ENCODE data around the gene TIMP3.

The TIMP3 gene

GRCh38 chr22:32846780-32847491 lies 45.4 kb downstream of the TIMP3 start:
- ATAC-seq = no peak
- H3K4me1 Mint-ChIP-seq = no peaks in the 10 kb centered on the region
- H3K27me3 Mint-ChIP-seq = peaks cover 9% of the 10 kb centered on the region
- no peak overlapping the region for H3K27ac Mint-ChIP-seq
- no peaks in the 10 kb centered on the region for H3K9me3 Mint-ChIP-seq
- no peaks in the 10 kb centered on the region for H3K36me3 Mint-ChIP-seq
- no peak overlapping the region for H3K4me3 Mint-ChIP-seq

DNA sequence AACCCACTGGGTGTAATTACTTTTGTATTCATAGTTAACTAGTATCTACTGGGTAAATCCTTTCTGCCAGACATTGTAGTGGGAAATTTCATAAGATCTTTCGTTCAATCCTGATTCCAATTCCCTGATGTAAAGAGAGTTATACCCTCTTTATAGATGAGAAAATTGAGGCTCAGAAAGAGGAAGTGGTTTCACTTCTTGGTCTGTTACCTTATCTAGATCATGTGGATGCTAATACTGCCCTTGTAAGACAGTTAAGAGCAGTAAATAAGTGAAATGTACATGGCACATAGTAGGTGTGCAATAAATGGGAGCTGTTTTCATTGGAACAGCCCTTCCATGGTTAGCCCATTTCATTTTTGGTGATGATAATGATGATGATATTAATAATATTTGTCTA lies 46.7 kb downstream of the TIMP3 start:
- Mint-ChIP-seq H3K9me3 (no peaks in the 10 kb centered on the region), H3K36me3 (no peaks in the 10 kb centered on the region), H3K4me1 (peaks cover 8% of the 10 kb centered on the region), H3K4me3 (no peak overlapping the region), H3K27ac (no peak overlapping the region), H3K27me3 (peaks cover 8% of the 10 kb centered on the region)
- no peak for ATAC-seq

DNA sequence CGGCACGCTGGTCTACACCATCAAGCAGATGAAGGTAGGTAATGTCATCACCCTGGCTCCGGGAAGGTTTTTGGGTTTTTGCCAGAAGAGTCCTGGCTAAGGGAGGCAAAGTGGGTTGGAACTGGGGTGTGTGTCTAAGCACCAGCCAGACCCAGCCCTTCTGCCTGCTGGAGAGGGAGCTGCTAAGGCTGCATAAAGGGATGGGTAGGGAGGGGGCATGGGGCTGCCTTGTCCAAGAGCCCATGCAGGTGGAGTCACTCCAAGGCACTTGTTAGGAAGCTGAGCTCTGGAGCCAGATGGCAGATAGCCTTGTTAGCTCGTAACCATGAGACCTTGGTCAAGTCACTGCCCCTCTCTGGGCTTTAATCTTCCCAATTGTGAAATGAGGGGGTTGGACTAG lies 48.0 kb downstream of the TIMP3 start:
- Mint-ChIP-seq H3K27ac (no peak overlapping the region), H3K4me1 (peaks cover 8% of the 10 kb centered on the region), H3K4me3 (no peak overlapping the region), H3K27me3 (no peaks in the 10 kb centered on the region), H3K9me3 (no peaks in the 10 kb centered on the region), H3K36me3 (no peaks in the 10 kb centered on the region)
- ATAC-seq = no peak

GRCh38 chr22:32850157-32850556 lies 48.7 kb downstream of the TIMP3 start:
- Mint-ChIP-seq H3K4me1 (peaks cover 8% of the 10 kb centered on the region), H3K9me3 (no peaks in the 10 kb centered on the region), H3K4me3 (no peak overlapping the region), H3K27me3 (no peaks in the 10 kb centered on the region), H3K27ac (no peak overlapping the region), H3K36me3 (no peaks in the 10 kb centered on the region)
- ATAC-seq = no peak

- no peak for ATAC-seq
- Mint-ChIP-seq H3K9me3 (no peaks in the 10 kb centered on the region), H3K27me3 (no peaks in the 10 kb centered on the region), H3K4me1 (peaks cover 8% of the 10 kb centered on the region), H3K27ac (no peak overlapping the region), H3K4me3 (no peak overlapping the region), H3K36me3 (no peaks in the 10 kb centered on the region)
Observed at GRCh38 chr22:32850591-32851517, 49.3 kb downstream of the TIMP3 start.

- Mint-ChIP-seq H3K4me3 (no peak overlapping the region), H3K4me1 (peaks cover 8% of the 10 kb centered on the region), H3K9me3 (no peaks in the 10 kb centered on the region), H3K27me3 (no peaks in the 10 kb centered on the region), H3K27ac (no peak overlapping the region), H3K36me3 (no peaks in the 10 kb centered on the region)
- no peak for ATAC-seq
Observed at GRCh38 chr22:32852395-32853251, 51.1 kb downstream of the TIMP3 start.

DNA sequence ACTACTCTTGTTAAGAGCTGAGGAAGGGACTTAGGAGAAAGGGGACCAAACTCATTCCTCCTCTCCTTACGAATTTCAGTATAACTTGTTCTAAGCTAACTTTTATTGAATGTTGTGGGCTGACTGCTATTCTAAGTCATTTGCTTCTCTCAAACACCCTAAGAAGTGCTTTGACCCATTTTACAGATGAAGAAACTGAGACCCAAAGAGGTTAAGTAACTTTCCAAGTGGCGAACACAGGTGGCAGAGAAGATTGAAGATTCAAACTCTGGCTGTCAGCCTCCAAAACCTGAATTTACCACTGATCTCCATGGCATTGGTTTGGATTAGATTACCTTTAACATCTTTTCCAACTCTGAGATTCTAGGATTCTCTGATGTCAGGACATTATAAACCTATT lies 52.2 kb downstream of the TIMP3 start:
- Mint-ChIP-seq H3K4me1 (peaks cover 8% of the 10 kb centered on the region), H3K4me3 (no peak overlapping the region), H3K27me3 (no peaks in the 10 kb centered on the region), H3K27ac (no peak overlapping the region), H3K9me3 (no peaks in the 10 kb centered on the region), H3K36me3 (no peaks in the 10 kb centered on the region)
- ATAC-seq = no peak

- Mint-ChIP-seq H3K36me3 (no peaks in the 10 kb centered on the region), H3K27me3 (no peaks in the 10 kb centered on the region), H3K9me3 (no peaks in the 10 kb centered on the region), H3K27ac (no peak overlapping the region), H3K4me1 (peaks cover 8% of the 10 kb centered on the region), H3K4me3 (no peak overlapping the region)
- no peak for ATAC-seq
Observed at GRCh38 chr22:32854351-32854804, 52.9 kb downstream of the TIMP3 start.

GRCh38 chr22:32855045-32855756 lies 53.7 kb downstream of the TIMP3 start:
- H3K9me3 Mint-ChIP-seq = no peaks in the 10 kb centered on the region
- H3K4me1 Mint-ChIP-seq = peaks cover 8% of the 10 kb centered on the region
- no peaks in the 10 kb centered on the region for H3K36me3 Mint-ChIP-seq
- no peak overlapping the region for H3K27ac Mint-ChIP-seq
- no peak overlapping the region for H3K4me3 Mint-ChIP-seq
- ATAC-seq = no peak
- H3K27me3 Mint-ChIP-seq = no peaks in the 10 kb centered on the region

DNA sequence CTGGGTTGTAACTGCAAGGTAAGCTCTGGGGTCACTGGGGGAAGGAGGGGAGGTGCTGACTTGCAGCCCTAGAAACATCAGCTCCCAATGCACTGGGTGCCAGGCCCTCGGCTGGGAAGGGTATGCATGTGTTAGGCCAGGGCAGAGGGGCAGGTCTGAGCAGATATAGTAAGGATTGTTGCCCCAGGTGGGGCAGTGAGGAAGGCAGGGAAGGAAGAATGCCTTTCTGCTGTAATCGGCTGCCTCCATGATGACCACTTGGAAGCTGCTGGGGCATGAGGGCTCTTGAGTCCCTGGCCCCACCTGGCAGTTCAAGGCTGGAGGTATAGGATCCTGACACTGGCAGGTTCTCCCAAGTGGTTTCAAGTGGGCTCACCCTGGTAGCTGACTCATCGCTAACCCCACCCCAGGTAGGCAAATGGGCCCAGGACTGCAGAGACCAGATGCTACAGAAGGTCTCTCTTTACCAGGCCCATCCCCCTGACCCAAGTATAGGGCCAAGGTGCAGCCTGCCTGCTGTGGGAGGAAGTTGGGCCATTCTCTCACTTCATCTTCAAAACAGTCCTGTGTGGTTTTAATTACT lies 56.7 kb downstream of the TIMP3 start:
- H3K9me3 Mint-ChIP-seq = no peaks in the 10 kb centered on the region
- no peaks in the 10 kb centered on the region for H3K36me3 Mint-ChIP-seq
- H3K27ac Mint-ChIP-seq = no peak overlapping the region
- H3K4me3 Mint-ChIP-seq = no peak overlapping the region
- ATAC-seq = no peak
- H3K4me1 Mint-ChIP-seq = peaks cover under 1% of the 10 kb centered on the region
- H3K27me3 Mint-ChIP-seq = no peaks in the 10 kb centered on the region

GRCh38 chr22:32858957-32859356 lies 57.5 kb downstream of the TIMP3 start:
- Mint-ChIP-seq H3K36me3 (no peaks in the 10 kb centered on the region), H3K4me1 (no peaks in the 10 kb centered on the region), H3K9me3 (no peaks in the 10 kb centered on the region), H3K27me3 (no peaks in the 10 kb centered on the region), H3K4me3 (no peak overlapping the region), H3K27ac (no peak overlapping the region)
- ATAC-seq = no peak

DNA sequence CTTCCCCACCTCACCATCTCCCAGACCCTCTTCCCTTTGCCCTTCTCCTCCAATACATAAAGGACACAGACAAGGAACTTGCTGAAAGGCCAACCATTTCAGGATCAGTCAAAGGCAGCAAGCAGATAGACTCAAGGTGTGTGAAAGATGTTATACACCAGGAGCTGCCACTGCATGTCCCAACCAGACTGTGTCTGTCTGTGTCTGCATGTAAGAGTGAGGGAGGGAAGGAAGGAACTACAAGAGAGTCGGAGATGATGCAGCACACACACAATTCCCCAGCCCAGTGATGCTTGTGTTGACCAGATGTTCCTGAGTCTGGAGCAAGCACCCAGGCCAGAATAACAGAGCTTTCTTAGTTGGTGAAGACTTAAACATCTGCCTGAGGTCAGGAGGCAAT lies 58.2 kb downstream of the TIMP3 start:
- H3K27me3 Mint-ChIP-seq = no peaks in the 10 kb centered on the region
- no peaks in the 10 kb centered on the region for H3K4me1 Mint-ChIP-seq
- no peak overlapping the region for H3K4me3 Mint-ChIP-seq
- H3K9me3 Mint-ChIP-seq = no peaks in the 10 kb centered on the region
- no peak overlapping the region for H3K27ac Mint-ChIP-seq
- ATAC-seq = no peak
- H3K36me3 Mint-ChIP-seq = no peaks in the 10 kb centered on the region

DNA sequence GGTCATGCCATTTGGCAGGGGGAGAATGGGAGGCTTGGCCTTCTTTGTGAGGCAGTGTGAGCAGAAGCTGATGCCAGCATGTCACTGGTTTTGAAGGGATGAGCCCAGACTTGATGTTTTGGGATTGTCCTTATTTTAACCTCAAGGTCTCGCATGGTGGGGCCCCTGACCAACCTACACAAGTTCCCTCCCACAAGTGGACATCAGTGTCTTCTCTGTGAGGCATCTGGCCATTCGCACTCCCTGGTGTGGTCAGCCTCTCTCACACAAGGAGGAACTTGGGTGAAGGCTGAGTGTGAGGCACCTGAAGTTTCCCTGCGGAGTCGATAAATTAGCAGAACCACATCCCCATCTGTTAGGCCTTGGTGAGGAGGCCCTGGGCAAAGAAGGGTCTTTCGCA lies 59.8 kb downstream of the TIMP3 start:
- H3K27me3 Mint-ChIP-seq = no peaks in the 10 kb centered on the region
- no peaks in the 10 kb centered on the region for H3K36me3 Mint-ChIP-seq
- ATAC-seq = no peak
- H3K9me3 Mint-ChIP-seq = no peaks in the 10 kb centered on the region
- no peak overlapping the region for H3K27ac Mint-ChIP-seq
- H3K4me1 Mint-ChIP-seq = no peaks in the 10 kb centered on the region
- no peak overlapping the region for H3K4me3 Mint-ChIP-seq

DNA sequence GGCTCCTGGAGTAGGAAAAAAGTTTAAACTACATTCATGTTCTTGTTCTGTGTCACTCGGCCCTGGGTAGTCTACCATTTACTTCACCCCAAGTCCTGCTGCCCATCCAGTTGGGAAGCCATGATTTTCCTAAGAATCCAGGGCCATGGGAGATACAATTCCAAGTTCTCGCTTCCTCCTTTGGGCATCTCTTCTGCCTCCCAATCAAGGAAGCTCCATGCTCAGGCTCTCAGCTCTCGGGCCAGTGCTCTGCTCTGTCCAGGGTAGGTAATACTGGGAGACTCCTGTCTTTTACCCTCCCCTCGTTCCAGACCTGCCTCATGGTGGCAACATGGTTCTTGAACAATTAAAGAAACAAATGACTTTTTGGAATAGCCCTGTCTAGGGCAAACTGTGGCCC lies 60.6 kb downstream of the TIMP3 start:
- H3K27me3 Mint-ChIP-seq = no peaks in the 10 kb centered on the region
- no peak overlapping the region for H3K27ac Mint-ChIP-seq
- no peak overlapping the region for H3K4me3 Mint-ChIP-seq
- H3K9me3 Mint-ChIP-seq = no peaks in the 10 kb centered on the region
- H3K4me1 Mint-ChIP-seq = no peaks in the 10 kb centered on the region
- no peaks in the 10 kb centered on the region for H3K36me3 Mint-ChIP-seq
- ATAC-seq = no peak
